Ascending aorta (tissue), 2 donors: ENCODE data around the gene FAM222B. TPM values are rescaled to one million over a fixed set of nuclear protein-coding genes. Genes with fewer than 3 reads are reported as not detected.

Experiments
- DNase-seq, 2 donors: peaks; one replicate each; pipeline ENCODE4 v3.0.0-alpha.2; 2019; ENCODE audit warnings: low spot score in 2 of 2
- H3K27ac ChIP-seq, 2 donors: fragments of 200-600 bp; sonication (generic); one replicate each; pipeline ENCODE4 v1.5.1; 2016 to 2017; ENCODE audit warnings: mild to moderate bottlenecking in 1 of 2
- H3K27me3 ChIP-seq: fragments of 200-600 bp; sonication (generic); one replicate; pipeline ENCODE4 v1.5.1; 2017
- H3K36me3 ChIP-seq, 2 donors: fragments of 200-600 bp; sonication (generic); one replicate each; pipeline ENCODE4 v1.5.1; 2016
- H3K4me1 ChIP-seq, 2 donors: fragments of 200-600 bp; sonication (generic); one replicate each; pipeline ENCODE4 v1.5.1; 2016 to 2017; ENCODE audit warnings: mild to moderate bottlenecking in 1 of 2
- H3K4me3 ChIP-seq, 2 donors: fragments of 200-600 bp; sonication (generic); one replicate each; pipeline ENCODE4 v1.5.1; 2016 to 2017; ENCODE audit warnings: mild to moderate bottlenecking in 1 of 2
- H3K9me3 ChIP-seq, 2 donors: fragments of 200-600 bp; sonication (generic); one replicate each; pipeline ENCODE4 v1.5.1; 2016
- intact Hi-C: fragments of 100-400 bp; cut with DNase I; formaldehyde crosslinking; loops from one replicate; pipeline ENCODE4 v1.15.1; 2023
- total RNA-seq: library from RNA; depleted of rRNA; stranded (reverse); fragments of >200 nt; gene quantifications from one replicate; pipeline ENCODE4 v1.1.0, GENCODE V29; 2016
- TF ChIP-seq, protein P1 (sequence below), 3 experiments: fragments of 200-600 bp in 2 of 3; fragments of 450-650 bp in 1 of 3; sonication (generic) in 2 of 3; IDR thresholded peaks; one replicate each; pipeline ENCODE4 v1.5.1; 2016 to 2019; ENCODE audit warnings: antibody characterized with exemption in 3 of 3, mild to moderate bottlenecking in 1 of 3, moderate library complexity in 1 of 3

The FAM222B gene
- total RNA-seq, 1 donor from 2014 or later: 30.7 TPM

DNA sequence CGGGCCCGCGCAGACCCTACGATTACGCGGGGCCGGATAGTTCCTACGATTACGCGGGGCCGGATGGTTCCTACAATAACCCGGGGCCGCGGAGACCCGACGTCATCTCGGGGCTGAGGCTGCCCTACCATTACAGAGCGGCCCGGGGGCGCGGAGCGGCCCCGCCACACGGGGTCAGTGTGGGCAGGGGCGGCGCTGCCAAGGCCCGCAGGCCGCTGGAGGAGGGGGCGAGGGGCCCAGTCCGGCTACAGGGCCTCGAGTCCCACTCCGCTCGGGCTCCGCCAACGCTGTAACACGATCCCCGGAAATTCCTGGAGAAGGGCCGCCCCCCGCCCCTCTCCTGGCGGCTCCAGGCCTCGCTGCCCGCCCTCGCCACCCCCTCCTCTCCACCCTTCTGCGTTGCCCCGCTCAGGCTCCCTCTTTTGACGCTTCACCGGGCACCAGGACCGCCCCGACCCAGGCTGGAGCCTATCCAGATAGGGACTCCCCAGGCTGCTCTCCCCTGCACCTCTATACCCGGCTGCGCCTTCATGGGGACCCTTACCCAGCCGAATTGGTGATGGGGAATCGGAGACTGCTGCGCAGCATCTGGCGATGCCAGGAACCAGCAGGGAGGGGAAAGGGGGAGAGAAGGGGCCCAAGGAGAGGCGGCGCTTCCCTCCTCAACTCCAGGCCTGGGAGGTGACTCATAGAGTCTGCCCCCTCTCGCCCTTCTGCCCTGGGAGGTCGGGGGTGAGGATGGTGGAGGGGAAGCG, 124.8 kb downstream of the FAM222B start, which contains the start of gene RAB34:
Gene RAB34, minus strand, starts transcription at position 291 of the 755 bp plus-strand sequence. CDS start 602 bp downstream, outside the sequence.
- H3K9me3 ChIP-seq: no peaks in the 10 kb centered on the region
- intact Hi-C loops: loop anchor here (2.0 to 5.0 kb wide), 3 partner anchors 73 to 310 kb away; partner anchors contain the start of genes BLTP2, PHF12 and SLC46A1
- peaks cover 17 to 42% of the 10 kb centered on the region in 2 donors for H3K36me3 ChIP-seq
- peaks cover 11 to 40% of the 10 kb centered on the region in 2 donors for H3K4me1 ChIP-seq
- no peaks in the 10 kb centered on the region for H3K27me3 ChIP-seq
- peak; percentile 36 to 92 for DNase-seq
- peak within 1 kb of the TSS; percentile 82 to 85 for H3K4me3 ChIP-seq
- TF ChIP-seq, protein P1, sequence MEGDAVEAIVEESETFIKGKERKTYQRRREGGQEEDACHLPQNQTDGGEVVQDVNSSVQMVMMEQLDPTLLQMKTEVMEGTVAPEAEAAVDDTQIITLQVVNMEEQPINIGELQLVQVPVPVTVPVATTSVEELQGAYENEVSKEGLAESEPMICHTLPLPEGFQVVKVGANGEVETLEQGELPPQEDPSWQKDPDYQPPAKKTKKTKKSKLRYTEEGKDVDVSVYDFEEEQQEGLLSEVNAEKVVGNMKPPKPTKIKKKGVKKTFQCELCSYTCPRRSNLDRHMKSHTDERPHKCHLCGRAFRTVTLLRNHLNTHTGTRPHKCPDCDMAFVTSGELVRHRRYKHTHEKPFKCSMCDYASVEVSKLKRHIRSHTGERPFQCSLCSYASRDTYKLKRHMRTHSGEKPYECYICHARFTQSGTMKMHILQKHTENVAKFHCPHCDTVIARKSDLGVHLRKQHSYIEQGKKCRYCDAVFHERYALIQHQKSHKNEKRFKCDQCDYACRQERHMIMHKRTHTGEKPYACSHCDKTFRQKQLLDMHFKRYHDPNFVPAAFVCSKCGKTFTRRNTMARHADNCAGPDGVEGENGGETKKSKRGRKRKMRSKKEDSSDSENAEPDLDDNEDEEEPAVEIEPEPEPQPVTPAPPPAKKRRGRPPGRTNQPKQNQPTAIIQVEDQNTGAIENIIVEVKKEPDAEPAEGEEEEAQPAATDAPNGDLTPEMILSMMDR (IDR thresholded peaks at IDR 0.05): peak in 2 of 3 experiments; percentile 27 to 52
- peak within 1 kb of the TSS; percentile 98 for H3K27ac ChIP-seq

DNA sequence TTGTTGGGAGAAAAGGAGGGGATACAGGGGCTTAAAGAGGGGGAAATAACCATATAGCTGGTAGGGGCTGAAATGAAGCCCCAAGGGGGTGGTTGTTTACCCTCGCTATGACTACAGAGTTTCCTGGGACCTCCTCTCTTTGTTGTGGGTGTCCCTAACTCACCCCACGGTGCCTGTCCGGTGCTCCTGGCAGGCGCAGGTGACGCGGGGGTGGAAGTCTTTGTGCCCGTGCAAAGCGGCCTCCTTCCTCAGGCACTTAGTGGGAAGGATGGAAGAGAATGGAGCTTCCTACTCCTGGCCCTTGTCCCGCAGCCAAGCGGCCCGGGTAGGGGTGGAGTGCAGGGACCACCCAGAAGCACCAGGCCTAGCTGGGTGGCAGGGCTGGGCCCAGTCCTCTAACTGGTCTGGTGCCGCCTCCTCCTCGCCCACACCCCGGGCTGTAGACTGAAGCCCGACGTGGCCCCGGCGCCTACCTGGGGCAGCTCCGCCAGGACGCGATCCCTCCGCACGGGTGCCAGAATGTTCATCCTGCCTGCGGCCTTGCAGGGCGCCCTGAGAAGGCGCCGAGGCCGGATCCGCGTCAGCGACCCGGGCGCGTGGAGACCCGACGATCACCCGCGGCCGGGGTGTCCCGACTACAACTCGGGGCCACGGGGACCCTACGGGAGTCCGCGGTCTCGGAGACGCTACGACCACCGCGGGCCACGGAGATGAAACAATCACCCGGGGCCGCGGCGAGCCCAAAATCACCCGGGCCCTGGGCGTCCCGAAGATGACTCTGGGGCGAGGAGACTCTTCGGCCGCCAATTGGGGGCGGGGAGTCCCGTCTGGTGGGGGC, 125.6 kb downstream of the FAM222B start:
- Histone ChIP-seq H3K9me3 (no peaks in the 10 kb centered on the region), H3K4me3 (peak overlapping the region; percentile 82 to 85), H3K4me1 (peaks cover 11 to 43% of the 10 kb centered on the region in 2 donors), H3K27ac (peak overlapping the region; percentile 98), H3K36me3 (peaks cover 11 to 34% of the 10 kb centered on the region in 2 donors), H3K27me3 (no peaks in the 10 kb centered on the region)
- intact Hi-C loops: loop anchor here (5.0 kb wide), 1 partner anchor 310 kb away; the partner anchor contains the start of gene SLC46A1
- DNase-seq: peak in 1 of 2 donors; percentile 73
- TF ChIP-seq, protein P1 (IDR thresholded peaks at IDR 0.05): no peak

DNA sequence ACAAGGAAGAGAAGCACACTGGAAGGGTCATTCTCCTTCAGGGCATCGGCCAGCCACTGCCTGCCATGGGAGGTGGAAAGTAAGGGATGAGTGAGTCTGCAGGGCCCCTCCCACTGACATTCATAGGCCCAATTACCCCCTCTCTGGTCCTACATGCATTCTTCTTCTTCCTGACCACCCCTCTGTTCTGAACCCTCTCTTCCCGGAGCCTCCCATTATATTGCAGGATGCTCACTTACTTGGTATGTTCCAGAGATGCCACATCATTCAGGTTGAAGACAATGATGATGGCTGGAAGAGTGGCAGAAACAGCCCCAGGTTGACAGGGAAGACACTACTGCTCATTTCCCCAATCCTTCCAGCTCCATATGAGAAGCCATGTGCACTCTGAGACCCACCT, 127.4 kb downstream of the FAM222B start:
- H3K4me1 ChIP-seq: peaks cover 7 to 33% of the 10 kb centered on the region in 2 donors
- DNase-seq: no peak
- H3K27me3 ChIP-seq: no peaks in the 10 kb centered on the region
- peaks cover 11 to 27% of the 10 kb centered on the region in 2 donors for H3K36me3 ChIP-seq
- no peak overlapping the region for H3K27ac ChIP-seq
- TF ChIP-seq, protein P1 (IDR thresholded peaks at IDR 0.05): no peak
- H3K9me3 ChIP-seq: no peaks in the 10 kb centered on the region
- no peak overlapping the region for H3K4me3 ChIP-seq
- intact Hi-C loops: loop anchor here (5.0 kb wide), 1 partner anchor 308 kb away; the partner anchor contains the start of gene SLC46A1

DNA sequence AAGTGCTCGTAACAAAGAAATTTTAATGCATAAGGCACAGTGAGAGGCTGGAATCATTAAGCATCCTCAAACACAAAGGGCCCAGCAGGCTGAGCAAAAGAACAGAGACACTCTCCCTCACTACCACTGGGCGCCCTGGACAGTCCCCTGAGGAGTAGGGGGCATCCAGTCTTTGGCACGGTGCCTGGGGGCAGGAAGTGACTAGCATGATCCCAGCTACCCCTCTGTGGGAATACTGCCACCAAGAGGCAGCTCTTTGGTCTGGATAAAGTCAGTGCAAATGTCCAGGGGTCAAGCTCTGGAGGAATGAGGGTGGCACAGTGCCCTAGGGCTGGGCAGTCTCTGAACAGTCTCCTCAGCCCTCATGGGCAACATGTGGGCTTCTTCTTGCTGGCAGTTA, 128.3 kb downstream of the FAM222B start:
- peaks cover 11 to 27% of the 10 kb centered on the region in 2 donors for H3K36me3 ChIP-seq
- TF ChIP-seq, protein P1 (IDR thresholded peaks at IDR 0.05): no peak
- no peak for DNase-seq
- no peak overlapping the region for H3K4me3 ChIP-seq
- H3K27ac ChIP-seq: no peak overlapping the region
- peaks cover 10 to 36% of the 10 kb centered on the region in 2 donors for H3K4me1 ChIP-seq
- intact Hi-C loops: no loop called here
- H3K27me3 ChIP-seq: no peaks in the 10 kb centered on the region
- no peaks in the 10 kb centered on the region for H3K9me3 ChIP-seq

DNA sequence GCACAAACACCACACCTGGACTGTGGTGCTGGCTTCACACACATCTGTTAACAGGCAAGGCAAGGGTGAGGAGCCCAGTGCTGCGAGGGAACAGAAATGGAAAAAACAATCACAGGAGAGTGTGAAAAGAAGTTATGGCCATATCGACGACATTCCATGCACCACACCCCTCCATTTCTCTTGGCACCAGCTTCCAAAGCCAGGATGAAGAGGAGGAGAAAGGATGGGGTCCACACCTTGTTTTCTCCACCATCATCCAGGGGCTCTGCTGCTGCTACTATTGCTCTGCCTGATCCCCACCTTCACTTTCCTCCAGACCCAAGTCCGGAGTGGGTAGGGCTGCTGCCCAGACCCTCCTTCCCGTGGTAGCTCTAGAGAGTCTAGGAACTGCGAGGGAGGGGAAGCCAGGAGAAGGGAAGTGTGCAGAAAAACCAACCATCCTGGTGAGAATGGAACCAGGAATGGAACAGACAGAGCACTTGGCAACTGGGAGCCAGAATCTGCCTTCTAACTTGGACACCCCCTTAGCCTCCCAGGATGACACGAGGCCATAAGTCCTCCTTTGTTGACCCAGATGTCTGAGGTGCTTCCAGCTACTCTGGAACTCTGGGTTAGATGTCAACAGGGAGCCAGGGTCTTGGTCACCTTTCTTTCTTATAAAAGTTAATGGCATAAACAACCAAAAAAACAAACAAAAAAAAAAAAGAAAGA, 129.7 kb downstream of the FAM222B start:
- Histone ChIP-seq H3K4me1 (peaks cover 3 to 29% of the 10 kb centered on the region in 2 donors), H3K36me3 (peaks cover 11 to 27% of the 10 kb centered on the region in 2 donors), H3K4me3 (no peak overlapping the region), H3K27ac (peak overlapping the region in 1 of 2 donors; percentile 94), H3K27me3 (no peaks in the 10 kb centered on the region), H3K9me3 (no peaks in the 10 kb centered on the region)
- intact Hi-C loops: no loop called here
- TF ChIP-seq, protein P1 (IDR thresholded peaks at IDR 0.05): no peak
- no peak for DNase-seq
